Measurements from ENCODE around the gene BCAS2.

Gene BCAS2

DNA sequence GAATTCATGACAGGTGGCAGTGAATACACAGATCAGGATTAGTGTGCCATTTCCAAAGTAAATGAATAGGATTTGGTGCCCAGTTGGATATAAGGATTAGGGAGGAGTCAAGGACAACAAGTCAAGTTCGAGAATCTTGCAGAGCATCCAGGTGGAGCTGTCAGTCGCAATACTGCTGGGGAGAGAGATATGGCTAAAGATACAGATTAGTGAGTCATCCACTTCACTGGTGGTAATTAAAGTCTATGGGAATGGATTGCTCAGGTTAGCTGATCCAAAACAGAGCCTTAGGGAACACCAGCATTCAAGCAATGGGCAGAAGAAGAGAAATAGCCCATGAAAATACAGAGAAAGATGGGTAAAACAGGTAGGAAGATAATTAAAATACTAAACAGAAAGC, 26.8 kb downstream of the BCAS2 start:
- DNase-seq: no peak

DNA sequence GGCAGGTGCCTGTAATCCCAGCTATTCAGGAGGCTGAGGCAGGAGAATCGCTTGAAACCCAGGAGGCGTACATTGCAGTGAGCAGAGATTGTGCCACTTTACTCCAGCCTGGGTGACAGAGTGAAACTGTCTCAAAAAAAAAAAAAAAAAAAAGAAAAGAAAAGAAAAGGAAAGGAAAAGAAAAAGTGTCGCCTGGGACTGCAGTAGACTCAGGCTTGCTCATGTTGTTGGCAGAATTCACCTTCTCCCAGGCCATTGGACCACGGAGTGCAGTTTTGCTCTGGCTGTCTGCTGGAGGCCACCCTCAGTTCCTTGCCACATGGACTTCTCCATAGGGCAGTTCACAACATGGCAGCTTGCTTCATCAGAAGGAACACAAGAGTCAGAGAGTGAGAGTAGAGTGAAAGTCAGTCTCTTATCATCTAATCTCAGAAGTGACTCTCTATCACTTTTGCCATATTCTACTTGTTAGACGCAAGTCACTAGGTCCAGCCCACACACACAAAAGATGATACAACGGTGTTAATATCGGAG, 29.2 kb downstream of the BCAS2 start:
- DNase-seq: no peak

DNA sequence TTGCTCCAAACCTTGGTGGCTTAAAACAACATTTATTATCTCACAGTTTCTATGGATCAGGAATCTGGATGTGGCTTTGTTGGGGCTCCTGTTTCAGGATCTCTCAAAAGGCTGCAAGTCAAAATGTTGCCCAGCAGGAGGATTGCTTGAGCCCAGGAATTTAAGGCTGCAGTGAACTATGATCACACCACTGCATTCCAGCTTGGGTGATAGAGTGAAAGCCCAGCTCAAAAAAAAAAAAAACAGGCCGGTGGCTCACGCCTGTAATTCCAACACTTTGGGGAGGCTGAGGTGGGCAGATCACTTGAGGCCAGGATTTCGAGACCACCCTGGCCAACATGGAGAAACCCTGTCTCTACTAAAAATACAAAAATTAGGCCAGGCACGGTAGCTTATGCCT, 30.0 kb downstream of the BCAS2 start:
- DNase-seq: no peak

DNA sequence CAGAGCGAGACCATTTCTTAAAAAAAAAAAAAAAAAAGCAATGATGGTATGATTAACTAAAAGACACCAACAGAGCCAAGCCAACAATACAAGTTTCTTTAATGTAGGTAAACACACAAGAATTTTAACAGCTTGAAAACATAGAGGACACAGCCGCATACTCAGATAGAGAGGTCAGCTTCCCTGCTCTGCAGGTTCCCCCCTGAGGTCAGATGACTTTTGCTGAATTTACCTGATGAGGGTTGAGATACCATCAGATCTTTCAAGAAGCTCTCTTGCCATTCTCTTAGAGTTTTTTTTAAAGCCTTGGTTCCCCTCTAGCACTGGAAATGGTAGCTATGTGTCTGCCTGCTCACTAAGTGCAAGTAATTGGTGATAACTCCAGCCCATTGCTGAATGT, 31.1 kb downstream of the BCAS2 start:
- DNase-seq: no peak

DNA sequence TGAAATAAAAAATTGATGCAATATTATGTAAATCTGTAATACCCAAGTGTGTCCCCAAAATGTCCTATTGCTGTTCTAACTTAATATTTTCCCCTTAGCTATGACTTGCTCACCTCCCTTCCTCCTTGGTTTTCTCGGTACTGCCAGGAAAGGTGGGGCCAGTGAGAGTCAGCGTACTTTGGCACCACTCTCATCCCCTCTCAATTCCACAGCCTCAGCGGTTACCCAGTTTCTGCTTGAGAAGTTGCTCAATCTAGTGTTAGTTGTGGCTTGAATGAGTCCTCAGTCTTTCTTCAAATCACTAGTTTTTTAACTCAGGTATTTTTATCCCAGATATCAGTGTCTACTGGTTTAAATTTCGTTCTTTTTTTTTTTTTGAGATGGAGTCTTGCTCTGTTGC, 32.3 kb downstream of the BCAS2 start:
- DNase-seq: no peak

DNA sequence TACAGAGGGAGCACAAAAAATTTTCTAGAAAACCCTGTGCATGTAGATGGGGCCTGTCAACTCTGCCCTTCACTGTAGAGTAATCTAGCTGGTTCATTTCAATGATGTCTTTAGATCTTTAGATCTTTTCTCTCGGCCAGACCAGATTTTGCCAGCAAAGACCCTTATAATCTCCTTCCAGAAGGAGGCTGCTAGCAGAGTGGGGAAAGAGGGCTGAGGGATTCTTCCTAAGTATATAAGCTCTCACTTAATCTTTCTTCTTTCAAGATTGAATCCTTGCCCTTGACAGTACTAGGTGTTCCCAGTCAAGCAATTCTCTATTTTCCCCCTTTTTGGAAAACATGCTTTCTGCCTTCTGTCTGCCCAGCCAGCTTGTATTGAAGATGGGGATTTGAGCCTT, 34.3 kb downstream of the BCAS2 start:
- no peak for DNase-seq

DNA sequence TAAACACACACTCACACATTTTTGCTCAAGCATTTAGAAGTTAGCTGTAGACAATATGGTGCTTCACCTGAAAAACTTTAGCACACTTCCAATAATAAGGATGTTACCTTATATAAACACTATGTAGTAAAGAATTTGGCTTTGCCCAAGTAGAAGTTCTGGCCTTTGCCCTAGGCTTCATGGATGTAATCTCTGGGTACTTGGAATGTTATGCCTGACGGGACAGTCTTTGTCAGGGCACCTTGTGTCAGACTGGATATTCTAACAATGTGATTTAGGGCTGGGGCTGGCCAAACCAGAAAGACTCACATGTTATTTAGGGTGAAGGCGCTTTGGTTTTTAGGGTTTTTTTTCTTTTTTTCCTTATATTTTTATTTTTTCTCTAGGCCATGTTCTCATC, 35.6 kb downstream of the BCAS2 start:
- no peak for DNase-seq

DNA sequence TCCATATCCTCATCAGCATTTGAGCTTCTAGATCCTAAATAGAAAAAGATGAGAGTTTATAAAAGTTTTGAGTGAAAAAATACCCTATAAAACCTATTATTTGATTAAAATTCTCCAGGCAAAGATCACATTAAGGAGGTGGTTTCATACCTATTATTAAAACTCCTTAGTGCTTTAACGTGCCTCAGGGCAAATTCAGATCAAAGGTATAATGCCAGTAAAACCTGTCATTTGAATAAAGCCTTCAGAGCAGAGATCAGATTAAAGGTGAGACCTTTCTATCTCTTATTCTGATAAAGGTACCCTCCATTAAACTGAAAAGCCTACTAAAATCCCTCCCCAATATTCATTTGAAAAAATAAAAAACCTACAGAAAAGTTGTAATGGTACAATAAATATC, 36.1 kb downstream of the BCAS2 start:
- no peak for DNase-seq

DNA sequence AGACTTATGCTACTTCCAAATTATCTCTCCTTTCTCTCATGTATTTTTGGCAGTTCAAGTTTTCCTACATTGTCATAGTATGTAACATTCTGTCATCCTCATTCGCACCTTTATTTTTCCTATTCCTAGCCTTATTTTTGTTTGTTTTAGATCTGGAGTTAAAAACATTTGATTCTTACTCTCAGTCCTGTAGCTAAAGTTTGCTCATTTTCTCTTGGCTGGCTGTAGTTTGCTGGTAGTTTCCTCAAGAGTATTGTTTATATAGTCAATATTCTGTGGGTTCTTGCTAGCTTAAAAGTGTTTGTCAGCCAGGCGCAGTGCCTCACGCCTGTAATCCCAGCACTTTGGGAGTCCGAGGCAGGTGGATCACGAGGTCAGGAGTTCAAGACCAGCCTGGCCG, 40.6 kb downstream of the BCAS2 start:
- DNase-seq: no peak

DNA sequence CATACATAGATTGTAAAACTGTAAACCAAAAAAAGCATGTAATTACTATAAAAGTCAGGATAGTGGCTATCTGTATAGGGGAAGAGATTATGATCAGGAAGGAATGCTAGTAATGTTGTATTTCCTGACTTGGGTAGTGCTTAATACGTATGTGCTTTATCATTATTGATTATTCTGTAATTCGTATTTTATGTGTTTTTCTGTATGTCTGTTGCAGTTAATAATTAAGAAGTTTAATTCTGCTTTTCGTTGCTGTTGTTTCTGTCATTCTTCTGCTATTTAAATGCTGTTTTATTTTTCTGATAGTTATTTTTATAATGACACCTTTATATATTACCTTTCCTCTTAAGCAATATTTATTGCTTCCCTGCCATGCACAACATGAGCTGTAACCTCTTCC, 41.1 kb downstream of the BCAS2 start:
- no peak for DNase-seq

DNA sequence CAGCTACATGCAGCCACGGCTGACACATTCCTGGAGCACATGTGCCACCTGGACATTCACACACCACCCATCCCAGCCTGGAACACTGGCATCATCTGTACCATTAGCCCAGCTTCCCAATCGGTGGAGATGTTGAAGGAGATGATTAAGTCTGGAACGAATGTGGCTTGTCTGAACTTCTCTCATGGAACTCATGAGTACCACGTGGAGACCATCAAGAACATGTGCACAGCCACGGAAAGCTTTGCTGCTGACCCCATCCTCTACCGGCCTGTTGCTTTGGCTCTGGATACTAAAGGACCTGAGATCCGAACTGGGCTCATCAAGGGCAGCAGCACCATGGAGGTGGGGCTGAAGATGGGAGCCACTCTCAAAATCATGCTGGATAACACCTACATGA, 45.4 kb downstream of the BCAS2 start:
- no peak for DNase-seq

DNA sequence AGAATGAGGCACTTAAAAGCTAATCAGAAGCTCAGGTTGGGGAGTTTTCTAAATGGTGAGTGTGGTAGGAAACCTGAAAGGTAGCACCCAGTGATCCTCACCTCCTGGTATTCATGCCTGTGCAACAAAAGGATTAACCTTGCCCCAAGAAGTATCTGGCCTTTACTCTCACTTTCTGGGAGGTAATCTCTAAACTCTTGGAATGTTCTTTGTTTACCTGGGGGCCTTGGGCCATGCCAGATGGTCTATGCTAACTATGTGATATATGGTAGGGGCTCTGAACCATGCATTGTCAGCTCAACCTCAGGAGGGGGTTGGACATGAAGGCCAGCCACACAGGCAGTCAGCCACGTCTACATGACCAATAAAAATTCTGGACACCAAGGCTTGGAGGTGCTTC, 46.0 kb downstream of the BCAS2 start:
- no peak for DNase-seq

DNA sequence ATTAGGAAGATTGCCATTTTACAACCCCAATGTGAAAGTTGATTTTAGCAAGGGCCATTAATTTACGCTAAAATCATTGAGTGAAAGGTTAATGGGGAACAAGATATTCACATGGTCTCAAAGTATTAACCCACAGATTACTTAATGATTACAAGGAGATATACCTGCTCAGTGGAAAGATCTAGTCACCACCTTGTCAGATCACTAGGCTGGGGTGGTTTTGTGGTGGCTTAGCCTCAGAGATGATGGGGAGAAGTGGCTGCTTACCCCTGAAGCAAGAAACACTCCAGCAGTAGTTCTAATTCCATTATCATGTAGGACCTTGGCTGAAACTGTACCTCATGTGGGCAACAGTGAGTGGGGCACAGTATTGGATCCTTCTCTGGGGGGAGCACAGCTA, 50.3 kb downstream of the BCAS2 start:
- DNase-seq: no peak

DNA sequence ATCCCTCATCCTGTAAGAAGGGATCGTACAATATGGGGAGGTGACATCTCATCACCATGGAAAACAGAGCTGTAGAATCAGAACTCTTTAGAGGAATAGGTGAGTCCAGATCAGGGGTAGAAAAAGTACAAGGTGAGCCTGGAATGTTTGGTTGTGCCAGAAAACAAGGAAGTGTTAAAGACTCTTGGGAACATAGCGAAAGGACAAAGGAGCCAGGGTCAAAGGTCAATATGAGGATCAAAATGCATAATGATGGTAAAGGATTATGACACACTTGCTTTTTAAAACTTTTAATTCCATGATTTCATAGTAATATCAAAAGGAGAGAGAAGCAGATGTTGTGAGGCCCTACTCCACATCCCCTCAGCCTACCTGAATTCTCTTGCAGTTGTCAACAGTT, 51.2 kb downstream of the BCAS2 start:
- no peak for DNase-seq

DNA sequence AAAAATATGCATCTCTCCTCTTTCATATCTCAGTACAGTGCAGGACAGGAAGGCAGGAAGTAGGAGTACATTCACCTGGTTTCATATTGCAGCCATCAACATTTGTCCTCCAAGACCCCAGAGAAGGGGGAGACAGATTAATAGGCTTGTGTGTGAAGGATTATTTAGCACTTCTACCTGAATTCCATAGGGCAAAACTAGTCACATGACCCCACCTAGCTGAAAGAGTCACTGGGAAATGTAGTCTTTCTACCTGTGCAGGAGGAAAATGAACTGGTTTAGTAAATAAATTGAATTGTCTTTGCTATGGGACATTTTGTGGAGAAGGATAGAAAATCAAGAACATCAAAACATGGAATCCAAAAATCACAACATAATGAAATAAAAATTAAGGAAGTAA, 56.5 kb downstream of the BCAS2 start:
- no peak for DNase-seq

DNA sequence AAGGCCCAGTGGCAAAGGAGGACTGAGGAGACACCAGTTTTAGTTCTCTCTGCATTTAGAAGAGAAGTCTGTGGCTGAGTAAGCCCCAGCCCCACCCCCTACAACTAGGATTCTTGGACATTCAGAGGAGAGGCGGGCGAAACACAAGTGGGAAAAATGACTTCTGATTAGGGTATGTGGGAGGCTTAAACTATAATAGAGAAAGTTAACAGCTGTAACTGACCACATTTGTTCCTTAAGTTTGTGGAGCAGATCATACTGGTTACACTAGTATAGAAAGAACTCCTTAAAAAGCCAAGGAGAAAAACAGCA, 59.2 kb downstream of the BCAS2 start:
- no peak for DNase-seq

DNA sequence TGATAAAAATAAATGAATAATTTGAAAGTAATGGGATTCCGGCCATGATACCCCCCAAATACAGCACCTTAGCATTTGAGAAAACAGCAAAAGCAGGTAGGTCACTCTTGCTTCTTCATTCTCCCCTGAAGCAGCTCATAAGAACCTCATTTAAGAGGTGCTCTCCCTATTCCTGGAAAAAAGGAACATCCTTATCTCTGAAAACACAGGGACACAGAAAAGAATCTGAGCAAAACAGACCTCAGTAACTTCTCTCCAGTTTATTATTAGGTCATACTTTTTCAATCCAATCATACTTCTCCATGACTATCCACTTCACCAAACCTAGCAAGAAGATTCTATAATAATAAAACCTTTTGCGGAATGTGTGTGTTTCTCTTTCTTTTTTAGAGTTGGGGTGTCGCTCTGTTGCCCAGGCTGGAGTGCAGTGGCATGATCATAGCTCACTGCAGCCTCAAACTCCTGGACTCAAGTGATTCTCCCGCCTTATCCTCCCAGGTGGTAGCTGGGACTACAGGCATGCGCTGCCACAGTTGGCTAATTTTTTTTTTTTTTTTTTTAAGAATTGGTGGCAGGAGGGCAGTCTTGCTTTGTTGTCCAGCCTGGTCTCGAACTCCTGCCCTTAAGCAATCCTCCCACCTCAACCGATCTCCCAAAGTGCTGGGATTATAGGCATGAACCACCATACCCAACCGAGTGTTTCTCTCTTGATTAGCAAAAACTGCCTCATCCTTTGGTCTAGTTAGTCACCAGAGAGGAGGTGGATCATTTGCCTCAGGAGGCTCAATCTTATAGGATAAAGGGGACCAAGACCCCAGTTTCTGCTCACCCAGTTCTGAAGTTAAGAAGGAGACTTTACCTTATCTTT, 59.8 kb downstream of the BCAS2 start:
- DNase-seq: no peak

All from HCEC 1CT (cell line).